ENCODE results near the gene SUMO3. TPM values are rescaled to one million over a fixed set of nuclear protein-coding genes. Genes with fewer than 3 reads are reported as not detected.

The SUMO3 gene
- total and polyA plus RNA-seq, 4 donors = 35.1 to 51.0 (median 40.6) TPM

DNA sequence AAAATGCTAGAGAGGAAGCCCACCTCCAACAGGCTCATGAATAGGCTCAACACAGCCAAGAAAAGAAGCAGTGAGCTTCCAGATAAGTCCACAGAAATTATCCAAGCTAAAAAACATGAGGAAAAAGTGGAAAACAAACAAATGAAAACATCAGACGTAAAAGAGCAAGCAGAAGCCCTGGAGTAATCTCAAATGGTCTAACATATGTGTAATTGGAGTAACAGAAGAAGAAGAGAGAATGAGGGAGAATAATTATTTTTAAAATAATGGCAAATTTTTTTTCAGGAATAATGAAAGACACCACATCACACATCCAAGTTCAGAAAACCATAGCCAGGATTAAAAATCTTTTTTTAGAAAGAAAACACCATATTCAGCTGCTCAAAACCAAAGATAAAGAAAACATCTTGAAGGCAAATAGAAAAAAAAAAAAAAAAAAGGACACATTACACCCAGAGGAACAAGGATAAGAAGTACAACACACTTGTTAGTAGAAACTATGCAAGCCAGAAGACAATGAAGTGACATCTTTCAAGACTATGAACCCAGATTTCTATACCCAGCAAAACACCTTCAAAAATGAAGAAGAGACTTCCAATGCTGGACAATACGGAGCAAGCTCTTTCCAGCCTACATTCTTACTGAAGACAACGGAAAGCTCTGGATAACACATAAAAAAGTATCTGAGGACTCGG is 10.6 kb upstream of the SUMO3 start:
- Histone ChIP-seq H3K4me3 (ENCODE audit: low read depth in 1 of 3, low read length in 3 of 3) (no peak overlapping the region), H3K4me1 (ENCODE audit: control insufficient read depth in 4 of 4, insufficient read depth in 4 of 4, low read length in 3 of 4) (no peaks in the 10 kb centered on the region), H3K9me3 (ENCODE audit: control insufficient read depth in 4 of 4, low read length in 3 of 4) (peaks cover 5 to 11% (median 7%) of the 10 kb centered on the region in 4 donors), H3K27me3 (ENCODE audit: control insufficient read depth in 4 of 4, insufficient read depth in 4 of 4, low read length in 3 of 4) (no peaks in the 10 kb centered on the region), H3K9ac (ENCODE audit: low read depth in 1 of 2, low read length in 2 of 2) (no peak overlapping the region), H3K27ac (ENCODE audit: low read depth in 1 of 2, low read length in 2 of 2) (no peak overlapping the region), H3K36me3 (ENCODE audit: control insufficient read depth in 4 of 4, insufficient read depth in 3 of 4, low read depth in 1 of 4, low read length in 3 of 4) (no peaks in the 10 kb centered on the region)
- DNase-seq (ENCODE audit: low spot score) = no peak
- 82% methylated on average over 4 of the region's 4 CpGs for WGBS
- TF ChIP-seq HNF4A (conservative IDR thresholded peaks at IDR 0.05) (no peak), ATF3 (IDR thresholded peaks at IDR 0.05) (no peak), YY1 (IDR thresholded peaks at IDR 0.05) (no peak), EGR1 (IDR thresholded peaks at IDR 0.05; ENCODE audit: low read depth in 2 of 2) (no peak), TAF1 (conservative IDR thresholded peaks at IDR 0.05) (no peak), GABPA (IDR thresholded peaks at IDR 0.05 in 1 of 2, conservative IDR thresholded peaks at IDR 0.05 in 1 of 2) (no peak), JUND (IDR thresholded peaks at IDR 0.05) (no peak)
- TF ChIP-seq, protein P1, sequence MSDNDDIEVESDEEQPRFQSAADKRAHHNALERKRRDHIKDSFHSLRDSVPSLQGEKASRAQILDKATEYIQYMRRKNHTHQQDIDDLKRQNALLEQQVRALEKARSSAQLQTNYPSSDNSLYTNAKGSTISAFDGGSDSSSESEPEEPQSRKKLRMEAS (IDR thresholded peaks at IDR 0.05) = no peak

- Histone ChIP-seq H3K27me3 (ENCODE audit: control insufficient read depth in 4 of 4, insufficient read depth in 4 of 4, low read length in 3 of 4) (no peaks in the 10 kb centered on the region), H3K36me3 (ENCODE audit: control insufficient read depth in 4 of 4, insufficient read depth in 3 of 4, low read depth in 1 of 4, low read length in 3 of 4) (no peaks in the 10 kb centered on the region), H3K27ac (ENCODE audit: low read depth in 1 of 2, low read length in 2 of 2) (no peak overlapping the region), H3K4me1 (ENCODE audit: control insufficient read depth in 4 of 4, insufficient read depth in 4 of 4, low read length in 3 of 4) (no peaks in the 10 kb centered on the region), H3K9me3 (ENCODE audit: control insufficient read depth in 4 of 4, low read length in 3 of 4) (peaks cover 4 to 10% (median 9%) of the 10 kb centered on the region in 4 donors), H3K9ac (ENCODE audit: low read depth in 1 of 2, low read length in 2 of 2) (no peak overlapping the region), H3K4me3 (ENCODE audit: low read depth in 1 of 3, low read length in 3 of 3) (no peak overlapping the region)
- 82% methylated on average over 1 of the region's 1 CpG for WGBS
- no peak for DNase-seq (ENCODE audit: low spot score)
- TF ChIP-seq, protein P1 (IDR thresholded peaks at IDR 0.05) = no peak
- TF ChIP-seq, protein P2, sequence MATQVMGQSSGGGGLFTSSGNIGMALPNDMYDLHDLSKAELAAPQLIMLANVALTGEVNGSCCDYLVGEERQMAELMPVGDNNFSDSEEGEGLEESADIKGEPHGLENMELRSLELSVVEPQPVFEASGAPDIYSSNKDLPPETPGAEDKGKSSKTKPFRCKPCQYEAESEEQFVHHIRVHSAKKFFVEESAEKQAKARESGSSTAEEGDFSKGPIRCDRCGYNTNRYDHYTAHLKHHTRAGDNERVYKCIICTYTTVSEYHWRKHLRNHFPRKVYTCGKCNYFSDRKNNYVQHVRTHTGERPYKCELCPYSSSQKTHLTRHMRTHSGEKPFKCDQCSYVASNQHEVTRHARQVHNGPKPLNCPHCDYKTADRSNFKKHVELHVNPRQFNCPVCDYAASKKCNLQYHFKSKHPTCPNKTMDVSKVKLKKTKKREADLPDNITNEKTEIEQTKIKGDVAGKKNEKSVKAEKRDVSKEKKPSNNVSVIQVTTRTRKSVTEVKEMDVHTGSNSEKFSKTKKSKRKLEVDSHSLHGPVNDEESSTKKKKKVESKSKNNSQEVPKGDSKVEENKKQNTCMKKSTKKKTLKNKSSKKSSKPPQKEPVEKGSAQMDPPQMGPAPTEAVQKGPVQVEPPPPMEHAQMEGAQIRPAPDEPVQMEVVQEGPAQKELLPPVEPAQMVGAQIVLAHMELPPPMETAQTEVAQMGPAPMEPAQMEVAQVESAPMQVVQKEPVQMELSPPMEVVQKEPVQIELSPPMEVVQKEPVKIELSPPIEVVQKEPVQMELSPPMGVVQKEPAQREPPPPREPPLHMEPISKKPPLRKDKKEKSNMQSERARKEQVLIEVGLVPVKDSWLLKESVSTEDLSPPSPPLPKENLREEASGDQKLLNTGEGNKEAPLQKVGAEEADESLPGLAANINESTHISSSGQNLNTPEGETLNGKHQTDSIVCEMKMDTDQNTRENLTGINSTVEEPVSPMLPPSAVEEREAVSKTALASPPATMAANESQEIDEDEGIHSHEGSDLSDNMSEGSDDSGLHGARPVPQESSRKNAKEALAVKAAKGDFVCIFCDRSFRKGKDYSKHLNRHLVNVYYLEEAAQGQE (IDR thresholded peaks at IDR 0.05) = no peak
- TF ChIP-seq RAD21 (IDR thresholded peaks at IDR 0.05) = no peak
- TF ChIP-seq HNF4G (IDR thresholded peaks at IDR 0.05) = no peak
- no peak for TF ChIP-seq FOXA2 (IDR thresholded peaks at IDR 0.05)
- no peak for TF ChIP-seq YY1 (IDR thresholded peaks at IDR 0.05)
- no peak for TF ChIP-seq JUND (IDR thresholded peaks at IDR 0.05)
- no peak for TF ChIP-seq SP1 (IDR thresholded peaks at IDR 0.05)
- TF ChIP-seq ZBTB33 (IDR thresholded peaks at IDR 0.05) = no peak
- no peak for TF ChIP-seq TAF1 (conservative IDR thresholded peaks at IDR 0.05)
- no peak for TF ChIP-seq FOXA1 (IDR thresholded peaks at IDR 0.05)
- TF ChIP-seq ATF3 (IDR thresholded peaks at IDR 0.05) = no peak
- TF ChIP-seq, protein P3, sequence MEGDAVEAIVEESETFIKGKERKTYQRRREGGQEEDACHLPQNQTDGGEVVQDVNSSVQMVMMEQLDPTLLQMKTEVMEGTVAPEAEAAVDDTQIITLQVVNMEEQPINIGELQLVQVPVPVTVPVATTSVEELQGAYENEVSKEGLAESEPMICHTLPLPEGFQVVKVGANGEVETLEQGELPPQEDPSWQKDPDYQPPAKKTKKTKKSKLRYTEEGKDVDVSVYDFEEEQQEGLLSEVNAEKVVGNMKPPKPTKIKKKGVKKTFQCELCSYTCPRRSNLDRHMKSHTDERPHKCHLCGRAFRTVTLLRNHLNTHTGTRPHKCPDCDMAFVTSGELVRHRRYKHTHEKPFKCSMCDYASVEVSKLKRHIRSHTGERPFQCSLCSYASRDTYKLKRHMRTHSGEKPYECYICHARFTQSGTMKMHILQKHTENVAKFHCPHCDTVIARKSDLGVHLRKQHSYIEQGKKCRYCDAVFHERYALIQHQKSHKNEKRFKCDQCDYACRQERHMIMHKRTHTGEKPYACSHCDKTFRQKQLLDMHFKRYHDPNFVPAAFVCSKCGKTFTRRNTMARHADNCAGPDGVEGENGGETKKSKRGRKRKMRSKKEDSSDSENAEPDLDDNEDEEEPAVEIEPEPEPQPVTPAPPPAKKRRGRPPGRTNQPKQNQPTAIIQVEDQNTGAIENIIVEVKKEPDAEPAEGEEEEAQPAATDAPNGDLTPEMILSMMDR (IDR thresholded peaks at IDR 0.05; ENCODE audit: low read depth, low read length, missing input control) = no peak
These were observed 5.4 kb upstream of the SUMO3 start for GRCh38 chr21:44823179-44823660.
